GM21786 (cell line): ENCODE results near the gene PGBD1.

Experiments
- ATAC-seq: cut with Tn5 transposase; IDR thresholded peaks from one replicate; pipeline ENCODE4 v1.9.1; 2021; ENCODE audit not compliant: unreplicated experiment

The PGBD1 gene

GRCh38 chr6:28281288-28282064 lies at the start of gene PGBD1:
PGBD1 (plus strand) TSS chr6:28281572; CDS start chr6:28283814, 2,242 bp downstream.
- ATAC-seq, result peak; percentile 84

- no peak for ATAC-seq
Observed at GRCh38 chr6:28232785-28233184, 48.6 kb upstream of the PGBD1 start.

GRCh38 chr6:28235912-28236452 lies 45.4 kb upstream of the PGBD1 start:
- no peak for ATAC-seq

GRCh38 chr6:28239636-28240035 lies 41.7 kb upstream of the PGBD1 start:
- no peak for ATAC-seq

- no peak for ATAC-seq
Observed at GRCh38 chr6:28240471-28240870, 40.9 kb upstream of the PGBD1 start.

GRCh38 chr6:28243946-28244345 lies 37.4 kb upstream of the PGBD1 start:
- no peak for ATAC-seq

- ATAC-seq, result no peak
Observed at GRCh38 chr6:28245206-28245941, 36.0 kb upstream of the PGBD1 start.

GRCh38 chr6:28248916-28249315 lies 32.5 kb upstream of the PGBD1 start:
- ATAC-seq, result no peak

- ATAC-seq, result no peak
Observed at GRCh38 chr6:28250747-28251146, 30.6 kb upstream of the PGBD1 start.

- ATAC-seq, result peak; percentile 29
Observed at GRCh38 chr6:28251661-28252008, 29.7 kb upstream of the PGBD1 start.

- peak; percentile 79 for ATAC-seq
Observed at GRCh38 chr6:28252009-28252975, 29.1 kb upstream of the PGBD1 start, which contains the start of gene ZKSCAN4. ZKSCAN4 (minus strand) TSS chr6:28252269; CDS start chr6:28251980, 289 bp downstream.

GRCh38 chr6:28254121-28254519 lies 27.3 kb upstream of the PGBD1 start:
- ATAC-seq, result no peak

GRCh38 chr6:28257042-28257441 lies 24.3 kb upstream of the PGBD1 start:
- ATAC-seq, result no peak

- ATAC-seq, result no peak
Observed at GRCh38 chr6:28258877-28259777, 22.2 kb upstream of the PGBD1 start, which contains the start of gene NKAPL. NKAPL (plus strand) TSS chr6:28259297; CDS start chr6:28259372, 75 bp downstream.

- no peak for ATAC-seq
Observed at GRCh38 chr6:28263922-28264321, 17.4 kb upstream of the PGBD1 start.

- no peak for ATAC-seq
Observed at GRCh38 chr6:28264834-28265401, 16.5 kb upstream of the PGBD1 start.

GRCh38 chr6:28266563-28266961 lies 14.8 kb upstream of the PGBD1 start:
- no peak for ATAC-seq

- peak; percentile 85 for ATAC-seq
Observed at GRCh38 chr6:28266962-28267694, 14.2 kb upstream of the PGBD1 start, which contains the start of gene ZSCAN26. ZSCAN26 (plus strand) TSS chr6:28267143; CDS start chr6:28271920, 4,777 bp downstream.

- ATAC-seq, result no peak
Observed at GRCh38 chr6:28267695-28268059, 13.7 kb upstream of the PGBD1 start.
